Stimulated activated CD4-positive, alpha-beta T cell treated with anti-CD3 and anti-CD28 coated beads, TNF-alpha, amount 100 ng/mL, for 48 hours (primary cell): ENCODE results near the gene DNAH10.

Source experiments
- DNase-seq, 3 donors: peaks; one replicate each; pipeline ENCODE4 v3.0.0-alpha.2; 2020; ENCODE audit warnings: low read depth in 3 of 3

Gene DNAH10

GRCh38 chr12:123882161-123882705 is 120.1 kb downstream of the DNAH10 start:
- no peak for DNase-seq

- no peak for DNase-seq
These were observed 124.2 kb downstream of the DNAH10 start for GRCh38 chr12:123886258-123886657.

GRCh38 chr12:123886931-123887582 is 125.0 kb downstream of the DNAH10 start:
- no peak for DNase-seq

GRCh38 chr12:123888989-123889388 is 126.9 kb downstream of the DNAH10 start:
- no peak for DNase-seq

- DNase-seq: no peak
These were observed 127.9 kb downstream of the DNAH10 start for GRCh38 chr12:123889848-123890535.

- DNase-seq: no peak
These were observed 128.4 kb downstream of the DNAH10 start for GRCh38 chr12:123890536-123890902.

- DNase-seq: no peak
These were observed 128.9 kb downstream of the DNAH10 start for GRCh38 chr12:123891011-123891410.

GRCh38 chr12:123891516-123892179 is 129.5 kb downstream of the DNAH10 start:
- no peak for DNase-seq

GRCh38 chr12:123892180-123892559 is 130.1 kb downstream of the DNAH10 start:
- DNase-seq: no peak

- no peak for DNase-seq
These were observed 130.8 kb downstream of the DNAH10 start for GRCh38 chr12:123892853-123893252.

GRCh38 chr12:123893276-123893675 is 131.2 kb downstream of the DNAH10 start:
- no peak for DNase-seq

GRCh38 chr12:123894823-123895345 is 132.8 kb downstream of the DNAH10 start:
- no peak for DNase-seq

GRCh38 chr12:123895451-123895850 is 133.3 kb downstream of the DNAH10 start:
- DNase-seq: no peak

- DNase-seq: no peak
These were observed 134.7 kb downstream of the DNAH10 start for GRCh38 chr12:123896767-123897166.

- DNase-seq: no peak
These were observed 135.1 kb downstream of the DNAH10 start for GRCh38 chr12:123897221-123897620.

GRCh38 chr12:123898673-123899072 is 136.6 kb downstream of the DNAH10 start:
- no peak for DNase-seq

- DNase-seq: no peak
These were observed 137.3 kb downstream of the DNAH10 start for GRCh38 chr12:123899368-123899767.

GRCh38 chr12:123900871-123901376 is 138.8 kb downstream of the DNAH10 start:
- no peak for DNase-seq

GRCh38 chr12:123902821-123903220 is 140.7 kb downstream of the DNAH10 start:
- DNase-seq: no peak

GRCh38 chr12:123903301-123904065 is 141.4 kb downstream of the DNAH10 start:
- no peak for DNase-seq

- peak; percentile 43 to 45 (median 45) for DNase-seq
These were observed 143.3 kb downstream of the DNAH10 start for GRCh38 chr12:123905319-123905925.
